Heart left ventricle (tissue), 16 donors: ENCODE results near the gene ANKRD37. TPM values are rescaled to one million over a fixed set of nuclear protein-coding genes. Genes with fewer than 3 reads are reported as not detected.

Source experiments
- ATAC-seq, 4 donors: fragments of 200-7000 bp; cut with Tn5 transposase; one replicate each; pipeline ENCODE4 v1.9.1; 2020 to 2022; ENCODE audit warnings: moderate library complexity in 4 of 4, mild to moderate bottlenecking in 3 of 4, moderate number of reproducible peaks in 1 of 4
- DNase-seq, 5 donors: peaks; one replicate each; pipeline ENCODE4 v3.0.0-alpha.2; 2020
- H3K27ac ChIP-seq, 12 donors: fragments of 200-600 bp; sonication (generic) in 4 of 12; one replicate each; pipeline versions ENCODE4 v1.5.0 to v1.8.0; 2016 to 2022; ENCODE audit warnings: mild to moderate bottlenecking in 2 of 12
- H3K27me3 ChIP-seq, 9 donors: fragments of 200-600 bp; sonication (generic) in 2 of 9; one replicate each; pipeline versions ENCODE4 v1.5.1 to v1.8.0; 2016 to 2022; ENCODE audit warnings: mild to moderate bottlenecking in 3 of 9
- H3K36me3 ChIP-seq, 9 donors: fragments of 200-600 bp; sonication (generic) in 2 of 9; one replicate each; pipeline versions ENCODE4 v1.5.0 to v1.8.0; 2018 to 2022; ENCODE audit warnings: mild to moderate bottlenecking in 2 of 9
- H3K4me1 ChIP-seq, 12 donors: fragments of 200-600 bp; sonication (generic) in 4 of 12; one replicate each; pipeline versions ENCODE4 v1.5.0 to v1.8.0; 2016 to 2022; ENCODE audit warnings: mild to moderate bottlenecking in 3 of 12
- H3K4me3 ChIP-seq, 12 donors: fragments of 200-600 bp; sonication (generic) in 4 of 12; one replicate each; pipeline versions ENCODE4 v1.5.0 to v1.8.0; 2017 to 2022; ENCODE audit warnings: mild to moderate bottlenecking in 9 of 12, moderate library complexity in 4 of 12
- H3K9me3 ChIP-seq, 12 donors: fragments of 200-600 bp; sonication (generic) in 4 of 12; one replicate each; pipeline versions ENCODE4 v1.5.0 to v1.8.0; 2016 to 2022; ENCODE audit warnings: mild to moderate bottlenecking in 1 of 12
- CTCF ChIP-seq, 12 donors: fragments of 200-600 bp; sonication (generic) in 4 of 12; IDR thresholded peaks; one replicate each; pipeline versions ENCODE4 v1.5.0 to v1.8.0; 2018 to 2022; ENCODE audit warnings: antibody characterized with exemption in 12 of 12, mild to moderate bottlenecking in 5 of 12
- POLR2A ChIP-seq, 2 donors: fragments of 450-650 bp; IDR thresholded peaks; one replicate each; pipeline ENCODE4 v1.6.1; 2017; ENCODE audit warnings: antibody characterized with exemption in 2 of 2, mild to moderate bottlenecking in 2 of 2, moderate library complexity in 2 of 2
- WGBS, 4 donors: extraction: QIAGEN DNeasy Blood & Tissue Kit in 2 of 4; methylation state at CpG; one replicate each; pipeline versions ENCODE4 v1.1.5 to v1.1.7; 2013 to 2018; 5-methylcytosine and 5-hydroxymethylcytosine counted together
- intact Hi-C, 10 donors: fragments of 100-400 bp; cut with DNase I; formaldehyde crosslinking; loops; one replicate each; pipeline versions ENCODE4 v1.11.1 to v1.14.2; 2022
- polyA plus RNA-seq, 2 donors: library from polyadenylated mRNA; stranded (reverse); fragments of 200-250 nt; gene quantifications; one replicate each; pipeline ENCODE4 v1.2.3, GENCODE V29; 2013
- total RNA-seq, 9 donors: library from RNA; depleted of rRNA in 2 of 9; stranded (reverse); fragments of >200 nt in 2 of 9; fragmentation: NEBNext Ultra II Directional in 3 of 9; extraction: Animal tissue kit (Norgen Biotek cat#: 25700) in 3 of 9; gene quantifications; one replicate each; pipeline versions ENCODE4 v1.1.0 to v1.2.4, GENCODE V29; 2016 to 2023
- donor health status: ischemic (EF 13 %, LVEDD 7.1; RV severe dilation, severe dysfunction).
- donor health status: healthy with polysubstance abuse.
- donor health status: DM: no; HTN: yes; CAD: no.
- donor health status: DM: no; HTN: no; CAD: no.
- donor health status: ischemic (EF 25% LVEDD 6.9; RV normal size, moderate dysfunction).
- donor health status: ischemic (EF 25% LVEDD 5.7; RV mildly dilated, moderate dysfunction).
- donor health status: healthy.
- donor health status: DM: yes; HTN: yes; CAD: no.
- donor health status: ischemic (EF 35%, LVEDD 5.7; RV mildly dilated, moderate dysfunction).
- donor health status: nonischemic (EF 11% LVEDD 7.7; RV severe dilation, severe dysfunction).
- donor health status: DM: yes; HTN: yes; CAD: no.
- donor health status: PGD.
- donor health status: ischemic (EF 29% LVEDD 5.4; RV normal size, mild dysfunction).
- donor health status: nonischemic (EF 23%, LVEDD 6.1; RV moderate dilation, normal function).

ANKRD37 gene
- total and polyA plus RNA-seq, 11 donors = 8.4 to 30.6 (median 12.2) TPM

GRCh38 chr4:185429660-185430059 is 33.0 kb downstream of the ANKRD37 start:
- intact Hi-C loops = loop anchor here in 7 of 10 donors (5.0 to 10.0 kb wide), 4 partner anchors 38 to 168 kb away; partner anchors contain the start of gene CCDC110 (in 1 of the 7)
- DNase-seq = no peak
- H3K9me3 ChIP-seq = no peaks in the 10 kb centered on the region
- H3K4me1 ChIP-seq = peaks cover 0 to 10% (median 4%) of the 10 kb centered on the region in 12 donors
- H3K27me3 ChIP-seq = no peaks in the 10 kb centered on the region
- H3K27ac ChIP-seq = no peak overlapping the region
- TF ChIP-seq POLR2A (IDR thresholded peaks at IDR 0.05) = no peak
- no peak for TF ChIP-seq CTCF (IDR thresholded peaks at IDR 0.05)
- H3K4me3 ChIP-seq = no peak overlapping the region
- 60 to 79% (median 66%) methylated on average over 5 of the region's 5 CpGs for WGBS, 4 donors
- no peaks in the 10 kb centered on the region for H3K36me3 ChIP-seq
- ATAC-seq = no peak

GRCh38 chr4:185435466-185435865 is 38.8 kb downstream of the ANKRD37 start:
- H3K27me3 ChIP-seq = no peaks in the 10 kb centered on the region
- H3K9me3 ChIP-seq = no peaks in the 10 kb centered on the region
- intact Hi-C loops = no loop called here
- no peaks in the 10 kb centered on the region for H3K36me3 ChIP-seq
- DNase-seq (no peak), ATAC-seq (no peak)
- no peak overlapping the region for H3K4me3 ChIP-seq
- no peak overlapping the region for H3K27ac ChIP-seq
- TF ChIP-seq CTCF (IDR thresholded peaks at IDR 0.05) (no peak), POLR2A (IDR thresholded peaks at IDR 0.05) (no peak)
- no peaks in the 10 kb centered on the region for H3K4me1 ChIP-seq

GRCh38 chr4:185437809-185438208 is 41.2 kb downstream of the ANKRD37 start:
- H3K27me3 ChIP-seq = no peaks in the 10 kb centered on the region
- intact Hi-C loops = no loop called here
- H3K36me3 ChIP-seq = no peaks in the 10 kb centered on the region
- DNase-seq (no peak), ATAC-seq (no peak)
- H3K27ac ChIP-seq = no peak overlapping the region
- H3K4me1 ChIP-seq = no peaks in the 10 kb centered on the region
- H3K9me3 ChIP-seq = no peaks in the 10 kb centered on the region
- H3K4me3 ChIP-seq = no peak overlapping the region
- TF ChIP-seq CTCF (IDR thresholded peaks at IDR 0.05) = no peak
- no peak for TF ChIP-seq POLR2A (IDR thresholded peaks at IDR 0.05)

GRCh38 chr4:185441479-185441878 is 44.8 kb downstream of the ANKRD37 start:
- 92 to 96% (median 95%) methylated on average over 2 of the region's 2 CpGs for WGBS, 4 donors
- Histone ChIP-seq H3K27me3 (no peaks in the 10 kb centered on the region), H3K27ac (no peak overlapping the region), H3K36me3 (no peaks in the 10 kb centered on the region), H3K4me3 (no peak overlapping the region), H3K9me3 (no peaks in the 10 kb centered on the region), H3K4me1 (no peaks in the 10 kb centered on the region)
- TF ChIP-seq POLR2A (IDR thresholded peaks at IDR 0.05) = no peak
- no peak for TF ChIP-seq CTCF (IDR thresholded peaks at IDR 0.05)
- intact Hi-C loops = no loop called here
- DNase-seq = no peak
- no peak for ATAC-seq
